Measurements from ENCODE around the gene MCTP1. TPM values are rescaled to one million over a fixed set of nuclear protein-coding genes. Genes with fewer than 3 reads are reported as not detected.

Gene MCTP1
- total and polyA plus RNA-seq, 2 experiments from 2014 or later, result 1.3 to 5.7 TPM

DNA sequence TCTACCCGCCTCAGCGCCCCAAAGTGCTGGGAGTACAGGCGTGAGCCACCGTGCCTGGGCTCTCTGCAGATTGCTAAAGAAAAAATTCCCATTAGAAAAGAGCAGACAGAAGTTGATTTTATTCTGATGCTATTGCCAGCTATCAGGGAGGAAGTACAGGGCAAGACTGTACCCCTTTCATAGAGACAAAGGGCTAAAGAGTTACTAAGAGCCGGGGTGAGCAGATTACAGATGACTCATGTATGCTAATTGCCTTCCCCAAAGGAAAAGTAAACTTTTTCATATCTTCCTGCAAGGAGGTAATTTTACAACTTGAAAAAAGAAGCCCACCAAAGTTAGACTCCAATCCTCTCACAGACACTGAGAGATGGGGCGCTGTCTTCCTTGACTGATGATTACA, 42.3 kb upstream of the MCTP1 start:
- 51% methylated on average over 6 of the region's 6 CpGs for WGBS (ENCODE audit: low lambda C conversion rate, missing lambda C conversion rate)
- no peaks in the 10 kb centered on the region for H3K27me3 ChIP-seq
- H3K9me3 ChIP-seq (ENCODE audit: low read depth), result no peaks in the 10 kb centered on the region
- H4K20me1 ChIP-seq (ENCODE audit: insufficient read depth, poor library complexity, severe bottlenecking), result no peaks in the 10 kb centered on the region
- DNase-seq (ENCODE audit: low spot score), result no peak
- H3K4me3 ChIP-seq, result no peak overlapping the region
- H2AFZ ChIP-seq, result no peak overlapping the region
- no peaks in the 10 kb centered on the region for H3K4me1 ChIP-seq (ENCODE audit: insufficient read depth)
- no peaks in the 10 kb centered on the region for H3K79me2 ChIP-seq
- H3K4me2 ChIP-seq, result no peak overlapping the region
- H3K9me2 ChIP-seq (replicated peaks; ENCODE audit: insufficient read depth), result no peaks in the 10 kb centered on the region
- no peaks in the 10 kb centered on the region for H3K36me3 ChIP-seq (replicated peaks; ENCODE audit: insufficient read depth, low read depth)
- H3K27ac ChIP-seq, result no peak overlapping the region
- TF ChIP-seq EZH2 (IDR thresholded peaks at IDR 0.05; ENCODE audit: borderline replicate concordance) (no peak), CTCF (IDR thresholded peaks at IDR 0.05; ENCODE audit: poor library complexity) (no peak), EZH2phosphoT487 (IDR thresholded peaks at IDR 0.05; ENCODE audit: low read depth, severe bottlenecking, unreplicated experiment) (no peak)

GRCh38 chr5:95317687-95318086, 32.8 kb upstream of the MCTP1 start:
- Histone ChIP-seq H3K9me3 (ENCODE audit: low read depth) (no peaks in the 10 kb centered on the region), H3K4me1 (ENCODE audit: insufficient read depth) (no peaks in the 10 kb centered on the region), H3K27ac (no peak overlapping the region), H3K79me2 (no peaks in the 10 kb centered on the region), H3K27me3 (no peaks in the 10 kb centered on the region), H3K36me3 (replicated peaks; ENCODE audit: insufficient read depth, low read depth) (no peaks in the 10 kb centered on the region), H3K9me2 (replicated peaks; ENCODE audit: insufficient read depth) (no peaks in the 10 kb centered on the region), H4K20me1 (ENCODE audit: insufficient read depth, poor library complexity, severe bottlenecking) (no peaks in the 10 kb centered on the region), H3K4me3 (no peak overlapping the region), H2AFZ (no peak overlapping the region), H3K4me2 (no peak overlapping the region)
- no peak for DNase-seq (ENCODE audit: low spot score)
- WGBS (ENCODE audit: low lambda C conversion rate, missing lambda C conversion rate), result 72% methylated on average over 4 of the region's 4 CpGs
- TF ChIP-seq EZH2phosphoT487 (IDR thresholded peaks at IDR 0.05; ENCODE audit: low read depth, severe bottlenecking, unreplicated experiment), result no peak
- no peak for TF ChIP-seq CTCF (IDR thresholded peaks at IDR 0.05; ENCODE audit: poor library complexity)
- TF ChIP-seq EZH2 (IDR thresholded peaks at IDR 0.05; ENCODE audit: borderline replicate concordance), result no peak

- Histone ChIP-seq H3K27me3 (no peaks in the 10 kb centered on the region), H4K20me1 (ENCODE audit: insufficient read depth, poor library complexity, severe bottlenecking) (no peaks in the 10 kb centered on the region), H3K4me2 (no peak overlapping the region), H3K27ac (no peak overlapping the region), H3K79me2 (no peaks in the 10 kb centered on the region), H3K4me3 (no peak overlapping the region), H3K9me2 (replicated peaks; ENCODE audit: insufficient read depth) (no peaks in the 10 kb centered on the region), H3K4me1 (ENCODE audit: insufficient read depth) (no peaks in the 10 kb centered on the region), H3K9me3 (ENCODE audit: low read depth) (no peaks in the 10 kb centered on the region), H3K36me3 (replicated peaks; ENCODE audit: insufficient read depth, low read depth) (no peaks in the 10 kb centered on the region), H2AFZ (no peak overlapping the region)
- DNase-seq (ENCODE audit: low spot score), result no peak
- 92% methylated on average over 2 of the region's 2 CpGs for WGBS (ENCODE audit: low lambda C conversion rate, missing lambda C conversion rate)
- TF ChIP-seq EZH2phosphoT487 (IDR thresholded peaks at IDR 0.05; ENCODE audit: low read depth, severe bottlenecking, unreplicated experiment) (no peak), EZH2 (IDR thresholded peaks at IDR 0.05; ENCODE audit: borderline replicate concordance) (no peak), CTCF (IDR thresholded peaks at IDR 0.05; ENCODE audit: poor library complexity) (no peak)
These were observed 32.2 kb upstream of the MCTP1 start for GRCh38 chr5:95317085-95317484.

- Histone ChIP-seq H3K79me2 (no peaks in the 10 kb centered on the region), H3K27ac (no peak overlapping the region), H3K27me3 (no peaks in the 10 kb centered on the region), H3K4me1 (ENCODE audit: insufficient read depth) (no peaks in the 10 kb centered on the region), H3K9me3 (ENCODE audit: low read depth) (no peaks in the 10 kb centered on the region), H3K36me3 (replicated peaks; ENCODE audit: insufficient read depth, low read depth) (no peaks in the 10 kb centered on the region), H3K4me2 (no peak overlapping the region), H4K20me1 (ENCODE audit: insufficient read depth, poor library complexity, severe bottlenecking) (no peaks in the 10 kb centered on the region), H3K9me2 (replicated peaks; ENCODE audit: insufficient read depth) (no peaks in the 10 kb centered on the region), H2AFZ (no peak overlapping the region), H3K4me3 (no peak overlapping the region)
- 88% methylated on average over 2 of the region's 2 CpGs for WGBS (ENCODE audit: low lambda C conversion rate, missing lambda C conversion rate)
- DNase-seq (ENCODE audit: low spot score), result no peak
- no peak for TF ChIP-seq CTCF (IDR thresholded peaks at IDR 0.05; ENCODE audit: poor library complexity)
- TF ChIP-seq EZH2phosphoT487 (IDR thresholded peaks at IDR 0.05; ENCODE audit: low read depth, severe bottlenecking, unreplicated experiment), result no peak
- no peak for TF ChIP-seq EZH2 (IDR thresholded peaks at IDR 0.05; ENCODE audit: borderline replicate concordance)
These were observed 19.8 kb upstream of the MCTP1 start for GRCh38 chr5:95304711-95305110.

All from hepatocyte (in vitro differentiated cells).